ENCODE measurements around the gene CPNE7. TPM values are rescaled to one million over a fixed set of nuclear protein-coding genes. Genes with fewer than 3 reads are reported as not detected.

The CPNE7 gene
- total and polyA plus RNA-seq, 2 of the 13 experiments (the other 11 are each of a cell fraction or from before 2014, with no cell fraction given), result 0.59 TPM; not detected in 1

GRCh38 chr16:89564476-89565255 lies 10.9 kb upstream of the CPNE7 start (continued):
- TF ChIP-seq, protein P1, sequence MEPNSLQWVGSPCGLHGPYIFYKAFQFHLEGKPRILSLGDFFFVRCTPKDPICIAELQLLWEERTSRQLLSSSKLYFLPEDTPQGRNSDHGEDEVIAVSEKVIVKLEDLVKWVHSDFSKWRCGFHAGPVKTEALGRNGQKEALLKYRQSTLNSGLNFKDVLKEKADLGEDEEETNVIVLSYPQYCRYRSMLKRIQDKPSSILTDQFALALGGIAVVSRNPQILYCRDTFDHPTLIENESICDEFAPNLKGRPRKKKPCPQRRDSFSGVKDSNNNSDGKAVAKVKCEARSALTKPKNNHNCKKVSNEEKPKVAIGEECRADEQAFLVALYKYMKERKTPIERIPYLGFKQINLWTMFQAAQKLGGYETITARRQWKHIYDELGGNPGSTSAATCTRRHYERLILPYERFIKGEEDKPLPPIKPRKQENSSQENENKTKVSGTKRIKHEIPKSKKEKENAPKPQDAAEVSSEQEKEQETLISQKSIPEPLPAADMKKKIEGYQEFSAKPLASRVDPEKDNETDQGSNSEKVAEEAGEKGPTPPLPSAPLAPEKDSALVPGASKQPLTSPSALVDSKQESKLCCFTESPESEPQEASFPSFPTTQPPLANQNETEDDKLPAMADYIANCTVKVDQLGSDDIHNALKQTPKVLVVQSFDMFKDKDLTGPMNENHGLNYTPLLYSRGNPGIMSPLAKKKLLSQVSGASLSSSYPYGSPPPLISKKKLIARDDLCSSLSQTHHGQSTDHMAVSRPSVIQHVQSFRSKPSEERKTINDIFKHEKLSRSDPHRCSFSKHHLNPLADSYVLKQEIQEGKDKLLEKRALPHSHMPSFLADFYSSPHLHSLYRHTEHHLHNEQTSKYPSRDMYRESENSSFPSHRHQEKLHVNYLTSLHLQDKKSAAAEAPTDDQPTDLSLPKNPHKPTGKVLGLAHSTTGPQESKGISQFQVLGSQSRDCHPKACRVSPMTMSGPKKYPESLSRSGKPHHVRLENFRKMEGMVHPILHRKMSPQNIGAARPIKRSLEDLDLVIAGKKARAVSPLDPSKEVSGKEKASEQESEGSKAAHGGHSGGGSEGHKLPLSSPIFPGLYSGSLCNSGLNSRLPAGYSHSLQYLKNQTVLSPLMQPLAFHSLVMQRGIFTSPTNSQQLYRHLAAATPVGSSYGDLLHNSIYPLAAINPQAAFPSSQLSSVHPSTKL (CRISPR knock-in tag; IDR thresholded peaks at IDR 0.05), result no peak
- 0 out of 2 replicates have a peak, but pooled peaks have one; percentile 36 for TF ChIP-seq SOX13 (IDR thresholded peaks at IDR 0.05)
- TF ChIP-seq SOX13 (CRISPR knock-in tag; conservative IDR thresholded peaks at IDR 0.05 in 1 of 2, IDR thresholded peaks at IDR 0.05 in 1 of 2), result no peak
- no peak for TF ChIP-seq HDAC6 (IDR thresholded peaks at IDR 0.05; ENCODE audit: low read depth, low read length)
- TF ChIP-seq AGO2 (optimal IDR thresholded peaks at IDR 0.05; ENCODE audit: low read depth, low read length), result peak; percentile 97
- no peak; the same call in 1 of the 2 replicates for TF ChIP-seq MIXL1 (CRISPR knock-in tag; IDR thresholded peaks at IDR 0.05)
- TF ChIP-seq ZSCAN30 (CRISPR knock-in tag; IDR thresholded peaks at IDR 0.05), result peak; percentile 3; the same call in 1 of the 2 replicates
- TF ChIP-seq HNRNPLL (IDR thresholded peaks at IDR 0.05; ENCODE audit: low read depth, low read length, poor library complexity, severe bottlenecking), result peak; percentile 5
- TF ChIP-seq ZFY (CRISPR knock-in tag; IDR thresholded peaks at IDR 0.05), result no peak
- no peak for TF ChIP-seq DNMT3B (CRISPR knock-in tag; conservative IDR thresholded peaks at IDR 0.05)
- TF ChIP-seq ZNF7 (CRISPR knock-in tag; IDR thresholded peaks at IDR 0.05), result no peak
- TF ChIP-seq ZNF235 (CRISPR knock-in tag; IDR thresholded peaks at IDR 0.05; ENCODE audit: borderline replicate concordance), result peak; percentile 78; the same call in 1 of the 2 replicates
- TF ChIP-seq DPF2 (CRISPR knock-in tag; IDR thresholded peaks at IDR 0.05; ENCODE audit: borderline replicate concordance, low read depth), result peak; percentile 14; the same call in 1 of the 2 replicates
- TF ChIP-seq ZNF274 (CRISPR knock-in tag; IDR thresholded peaks at IDR 0.05), result no peak
- TF ChIP-seq, protein P2, sequence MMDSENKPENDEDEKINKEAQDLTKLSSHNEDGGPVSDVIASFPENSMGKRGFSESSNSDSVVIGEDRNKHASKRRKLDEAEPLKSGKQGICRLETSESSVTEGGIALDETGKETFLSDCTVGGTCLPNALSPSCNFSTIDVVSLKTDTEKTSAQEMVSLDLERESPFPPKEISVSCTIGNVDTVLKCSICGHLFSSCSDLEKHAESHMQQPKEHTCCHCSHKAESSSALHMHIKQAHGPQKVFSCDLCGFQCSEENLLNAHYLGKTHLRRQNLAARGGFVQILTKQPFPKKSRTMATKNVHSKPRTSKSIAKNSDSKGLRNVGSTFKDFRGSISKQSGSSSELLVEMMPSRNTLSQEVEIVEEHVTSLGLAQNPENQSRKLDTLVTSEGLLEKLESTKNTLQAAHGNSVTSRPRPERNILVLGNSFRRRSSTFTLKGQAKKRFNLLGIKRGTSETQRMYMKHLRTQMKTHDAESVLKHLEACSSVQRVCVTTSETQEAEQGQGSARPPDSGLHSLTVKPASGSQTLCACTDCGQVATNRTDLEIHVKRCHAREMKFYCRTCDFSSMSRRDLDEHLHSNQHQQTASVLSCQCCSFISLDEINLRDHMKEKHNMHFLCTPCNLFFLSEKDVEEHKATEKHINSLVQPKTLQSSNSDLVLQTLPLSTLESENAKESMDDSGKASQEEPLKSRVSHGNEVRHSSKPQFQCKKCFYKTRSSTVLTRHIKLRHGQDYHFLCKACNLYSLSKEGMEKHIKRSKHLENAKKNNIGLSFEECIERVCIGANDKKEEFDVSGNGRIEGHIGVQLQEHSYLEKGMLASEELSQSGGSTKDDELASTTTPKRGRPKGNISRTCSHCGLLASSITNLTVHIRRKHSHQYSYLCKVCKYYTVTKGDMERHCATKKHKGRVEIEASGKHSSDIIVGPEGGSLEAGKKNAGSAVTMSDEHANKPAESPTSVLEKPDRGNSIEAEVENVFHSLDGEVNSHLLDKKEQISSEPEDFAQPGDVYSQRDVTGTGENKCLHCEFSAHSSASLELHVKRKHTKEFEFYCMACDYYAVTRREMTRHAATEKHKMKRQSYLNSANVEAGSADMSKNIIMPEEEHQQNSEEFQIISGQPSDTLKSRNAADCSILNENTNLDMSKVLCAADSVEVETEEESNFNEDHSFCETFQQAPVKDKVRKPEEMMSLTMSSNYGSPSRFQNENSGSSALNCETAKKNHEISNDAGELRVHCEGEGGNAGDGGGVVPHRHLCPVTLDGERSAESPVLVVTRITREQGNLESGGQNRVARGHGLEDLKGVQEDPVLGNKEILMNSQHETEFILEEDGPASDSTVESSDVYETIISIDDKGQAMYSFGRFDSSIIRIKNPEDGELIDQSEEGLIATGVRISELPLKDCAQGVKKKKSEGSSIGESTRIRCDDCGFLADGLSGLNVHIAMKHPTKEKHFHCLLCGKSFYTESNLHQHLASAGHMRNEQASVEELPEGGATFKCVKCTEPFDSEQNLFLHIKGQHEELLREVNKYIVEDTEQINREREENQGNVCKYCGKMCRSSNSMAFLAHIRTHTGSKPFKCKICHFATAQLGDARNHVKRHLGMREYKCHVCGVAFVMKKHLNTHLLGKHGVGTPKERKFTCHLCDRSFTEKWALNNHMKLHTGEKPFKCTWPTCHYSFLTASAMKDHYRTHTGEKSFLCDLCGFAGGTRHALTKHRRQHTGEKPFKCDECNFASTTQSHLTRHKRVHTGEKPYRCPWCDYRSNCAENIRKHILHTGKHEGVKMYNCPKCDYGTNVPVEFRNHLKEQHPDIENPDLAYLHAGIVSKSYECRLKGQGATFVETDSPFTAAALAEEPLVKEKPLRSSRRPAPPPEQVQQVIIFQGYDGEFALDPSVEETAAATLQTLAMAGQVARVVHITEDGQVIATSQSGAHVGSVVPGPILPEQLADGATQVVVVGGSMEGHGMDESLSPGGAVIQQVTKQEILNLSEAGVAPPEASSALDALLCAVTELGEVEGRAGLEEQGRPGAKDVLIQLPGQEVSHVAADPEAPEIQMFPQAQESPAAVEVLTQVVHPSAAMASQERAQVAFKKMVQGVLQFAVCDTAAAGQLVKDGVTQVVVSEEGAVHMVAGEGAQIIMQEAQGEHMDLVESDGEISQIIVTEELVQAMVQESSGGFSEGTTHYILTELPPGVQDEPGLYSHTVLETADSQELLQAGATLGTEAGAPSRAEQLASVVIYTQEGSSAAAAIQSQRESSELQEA (CRISPR knock-in tag; IDR thresholded peaks at IDR 0.05; ENCODE audit: not compliant biosample characterization), result no peak
- peak; percentile 74 for TF ChIP-seq POLR2G (IDR thresholded peaks at IDR 0.05; ENCODE audit: low read depth, low read length)
- TF ChIP-seq ZNF484 (CRISPR knock-in tag; IDR thresholded peaks at IDR 0.05; ENCODE audit: borderline replicate concordance, low read depth), result peak; percentile 45; the same call in 1 of the 2 replicates
- TF ChIP-seq ZNF225 (CRISPR knock-in tag; IDR thresholded peaks at IDR 0.05), result no peak

All from HepG2 (cell line).